ENCODE measurements around the gene TOMM40L.
"Not testable (repeated sequence)": the region's sequence is repeated elsewhere in the genome, so short reads cannot be mapped to it uniquely, and the experiment has no call there.

DNA sequence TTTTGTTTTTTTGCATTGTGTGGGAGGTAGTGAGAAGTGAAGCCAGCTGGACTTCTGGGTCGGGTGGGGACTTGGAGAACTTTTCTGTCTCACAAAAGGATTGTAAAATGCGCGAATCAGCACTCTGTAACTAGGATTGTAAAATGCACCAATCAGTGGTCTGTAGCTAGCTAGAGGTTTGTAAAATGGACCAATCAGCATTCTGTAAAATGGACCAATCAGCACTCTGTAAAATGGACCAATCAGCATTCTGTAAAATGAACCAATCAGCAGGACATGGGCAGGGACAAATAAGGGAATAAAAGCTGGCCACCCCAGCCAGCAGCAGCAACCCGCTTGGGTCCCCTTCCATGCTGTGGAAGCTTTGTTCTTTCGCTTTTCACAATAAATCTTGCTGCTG, 24.2 kb downstream of the TOMM40L start:
- TF ChIP-seq, protein P1, sequence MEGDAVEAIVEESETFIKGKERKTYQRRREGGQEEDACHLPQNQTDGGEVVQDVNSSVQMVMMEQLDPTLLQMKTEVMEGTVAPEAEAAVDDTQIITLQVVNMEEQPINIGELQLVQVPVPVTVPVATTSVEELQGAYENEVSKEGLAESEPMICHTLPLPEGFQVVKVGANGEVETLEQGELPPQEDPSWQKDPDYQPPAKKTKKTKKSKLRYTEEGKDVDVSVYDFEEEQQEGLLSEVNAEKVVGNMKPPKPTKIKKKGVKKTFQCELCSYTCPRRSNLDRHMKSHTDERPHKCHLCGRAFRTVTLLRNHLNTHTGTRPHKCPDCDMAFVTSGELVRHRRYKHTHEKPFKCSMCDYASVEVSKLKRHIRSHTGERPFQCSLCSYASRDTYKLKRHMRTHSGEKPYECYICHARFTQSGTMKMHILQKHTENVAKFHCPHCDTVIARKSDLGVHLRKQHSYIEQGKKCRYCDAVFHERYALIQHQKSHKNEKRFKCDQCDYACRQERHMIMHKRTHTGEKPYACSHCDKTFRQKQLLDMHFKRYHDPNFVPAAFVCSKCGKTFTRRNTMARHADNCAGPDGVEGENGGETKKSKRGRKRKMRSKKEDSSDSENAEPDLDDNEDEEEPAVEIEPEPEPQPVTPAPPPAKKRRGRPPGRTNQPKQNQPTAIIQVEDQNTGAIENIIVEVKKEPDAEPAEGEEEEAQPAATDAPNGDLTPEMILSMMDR (IDR thresholded peaks at IDR 0.05): not testable (repeated sequence)
- TF ChIP-seq ZFX (IDR thresholded peaks at IDR 0.05; ENCODE audit: borderline replicate concordance): not testable (repeated sequence)
